OCI-LY7 (cell line): Measurements from ENCODE around the gene IVL. TPM values are rescaled to one million over a fixed set of nuclear protein-coding genes. Genes with fewer than 3 reads are reported as not detected.

Experiments used
- BruUV-seq: library from RNA; stranded (reverse); fragments of 400-500 nt; replicated peaks from 2 replicates; lab custom pipeline; 2021; lab: Mats Ljungman, UMichigan
- CTCF ChIA-PET: fragments of 300-600 bp; sonication (Branson Sonifier 250); formaldehyde crosslinking; loops from one replicate; lab custom pipeline; 2022; ENCODE audit warnings: antibody characterized with exemption; ENCODE audit not compliant: unreplicated experiment; lab: Charles Lee
- POLR2A ChIA-PET: fragments of 300-600 bp; sonication (Branson Sonifier 250); formaldehyde crosslinking; loops from one replicate; lab custom pipeline; 2022; ENCODE audit warnings: antibody characterized with exemption; lab: Charles Lee
- DNase-seq: peaks from one replicate; pipeline ENCODE4 v3.0.0-alpha.2; 2015; ENCODE audit warnings: low spot score
- H2AFZ ChIP-seq: fragments of 200-600 bp; sonication (generic), shearing (Covaris generic); 2 replicates; pipeline ENCODE4 v1.6.1; 2014; ENCODE audit warnings: mild to moderate bottlenecking, antibody characterized with exemption, low read length, moderate library complexity
- H3K27ac ChIP-seq: fragments of 200-600 bp; sonication (generic); 2 replicates; pipeline ENCODE4 v1.5.1; 2014; ENCODE audit warnings: mixed run types, low read depth, mild to moderate bottlenecking, moderate library complexity, low read length, inconsistent platforms; ENCODE audit not compliant: poor library complexity, severe bottlenecking
- H3K36me3 ChIP-seq: fragments of 200-600 bp; sonication (generic); 2 replicates; pipeline ENCODE4 v1.6.1; 2014; ENCODE audit warnings: mild to moderate bottlenecking, antibody characterized with exemption, low read length, moderate library complexity, mixed read lengths; ENCODE audit not compliant: insufficient read depth
- H3K4me1 ChIP-seq: fragments of 200-600 bp; sonication (generic); 2 replicates; pipeline ENCODE4 v1.5.1; 2014; ENCODE audit warnings: mild to moderate bottlenecking, low read length; ENCODE audit not compliant: insufficient read depth, poor library complexity, severe bottlenecking
- H3K4me2 ChIP-seq: fragments of 200-600 bp; sonication (generic); 2 replicates; pipeline ENCODE4 v1.6.1; 2014; ENCODE audit warnings: mild to moderate bottlenecking, low read length
- H3K4me3 ChIP-seq: fragments of 200-600 bp; sonication (generic); 2 replicates; pipeline ENCODE4 v1.5.1; 2014; ENCODE audit warnings: mild to moderate bottlenecking, low read depth, low read length; ENCODE audit not compliant: poor library complexity, severe bottlenecking
- H3K79me2 ChIP-seq: fragments of 200-600 bp; sonication (generic); 2 replicates; pipeline ENCODE4 v1.6.1; 2016; ENCODE audit warnings: low read depth, mild to moderate bottlenecking, low read length, moderate library complexity, mixed read lengths; ENCODE audit not compliant: insufficient read depth
- H3K9me2 ChIP-seq: fragments of 200-600 bp; sonication (generic); 2 replicates; pipeline ENCODE4 v1.6.1; 2016; ENCODE audit warnings: mild to moderate bottlenecking, low read length, mixed read lengths; ENCODE audit not compliant: insufficient read depth
- H3K9me3 ChIP-seq: fragments of 200-600 bp; sonication (generic); 2 replicates; pipeline ENCODE4 v1.6.1; 2014; ENCODE audit warnings: mild to moderate bottlenecking, mixed run types, low read length, mixed read lengths
- H4K20me1 ChIP-seq: fragments of 200-600 bp; sonication (generic); 2 replicates; pipeline ENCODE4 v1.6.1; 2014; ENCODE audit warnings: mild to moderate bottlenecking, antibody characterized with exemption, low read length, moderate library complexity, mixed read lengths; ENCODE audit not compliant: insufficient read depth
- CTCF ChIP-seq: fragments of 200-600 bp; sonication (generic); conservative IDR thresholded peaks from 2 replicates; pipeline ENCODE4 v1.5.1; 2014; ENCODE audit warnings: mild to moderate bottlenecking, antibody characterized with exemption, low read length, moderate library complexity, mixed read lengths
- EZH2phosphoT487 ChIP-seq: fragments of 200-600 bp; sonication (generic); IDR thresholded peaks from 2 replicates; pipeline ENCODE4 v1.6.1; 2018; ENCODE audit warnings: low read depth, borderline replicate concordance, mild to moderate bottlenecking, mixed run types, antibody characterized with exemption, low read length, moderate library complexity, mixed read lengths
- intact Hi-C: fragments of 100-400 bp; cut with micrococcal nuclease; formaldehyde crosslinking; loops from one replicate; pipeline ENCODE4 v1.10.0; 2022; ENCODE audit not compliant: unreplicated experiment
- total RNA-seq, 2 experiments: library from RNA; depleted of rRNA in 1 of 2; stranded (reverse); fragments of >200 nt in 1 of 2; shearing (Covaris generic) in 1 of 2; gene quantifications; 2 replicates each; pipeline ENCODE4 v1.2.3, GENCODE V29; 2014 to 2022

The IVL gene
- total RNA-seq, 2 experiments from 2014 or later, result not detected

GRCh38 chr1:152899883-152900282 lies 8.5 kb upstream of the IVL start:
- ChIA-PET CTCF (no interaction called here), POLR2A (no interaction called here)
- Histone ChIP-seq H3K79me2 (no peaks in the 10 kb centered on the region), H3K4me1 (no peaks in the 10 kb centered on the region), H3K9me3 (no peaks in the 10 kb centered on the region), H3K27ac (no peak overlapping the region), H3K36me3 (no peaks in the 10 kb centered on the region), H4K20me1 (no peaks in the 10 kb centered on the region), H3K4me2 (no peak overlapping the region), H3K9me2 (no peaks in the 10 kb centered on the region), H2AFZ (no peak overlapping the region), H3K4me3 (no peak overlapping the region)
- BruUV-seq, result no TSS peak
- DNase-seq, result no peak
- intact Hi-C loops, result no loop called here
- no peak for TF ChIP-seq CTCF
- TF ChIP-seq EZH2phosphoT487, result no peak

GRCh38 chr1:152901631-152902030 lies 6.7 kb upstream of the IVL start:
- ChIA-PET POLR2A (no interaction called here), CTCF (no interaction called here)
- Histone ChIP-seq H3K79me2 (no peaks in the 10 kb centered on the region), H2AFZ (no peak overlapping the region), H3K9me2 (no peaks in the 10 kb centered on the region), H3K36me3 (no peaks in the 10 kb centered on the region), H3K27ac (no peak overlapping the region), H4K20me1 (no peaks in the 10 kb centered on the region), H3K4me1 (no peaks in the 10 kb centered on the region), H3K9me3 (no peaks in the 10 kb centered on the region), H3K4me3 (no peak overlapping the region), H3K4me2 (no peak overlapping the region)
- intact Hi-C loops, result no loop called here
- BruUV-seq, result no TSS peak
- no peak for TF ChIP-seq EZH2phosphoT487
- TF ChIP-seq CTCF, result no peak
- DNase-seq, result no peak

- BruUV-seq, result no TSS peak
These were observed 5.7 kb upstream of the IVL start for GRCh38 chr1:152902636-152903035.

More at GRCh38 chr1:152902636-152903035, 5.7 kb upstream of the IVL start:
- Histone ChIP-seq H3K4me2 (no peak overlapping the region), H3K4me1 (no peaks in the 10 kb centered on the region), H4K20me1 (no peaks in the 10 kb centered on the region), H3K36me3 (no peaks in the 10 kb centered on the region), H3K9me2 (no peaks in the 10 kb centered on the region), H3K9me3 (no peaks in the 10 kb centered on the region), H3K4me3 (no peak overlapping the region), H3K79me2 (no peaks in the 10 kb centered on the region), H2AFZ (no peak overlapping the region), H3K27ac (no peak overlapping the region)
- TF ChIP-seq CTCF (no peak), EZH2phosphoT487 (no peak)
- POLR2A ChIA-PET, result no interaction called here
- intact Hi-C loops, result no loop called here
- CTCF ChIA-PET, result no interaction called here
- no peak for DNase-seq
